Choroid plexus epithelial cell (primary cell): ENCODE results near the gene MRPL24.

ENCODE experiments used
- DNase-seq: peaks from one replicate; pipeline ENCODE4 v3.0.0-alpha.2; 2010; ENCODE audit warnings: low read depth
- H3K4me3 ChIP-seq: 2 replicates; pipeline ENCODE4 v1.5.1; 2011; ENCODE audit warnings: low read depth, mild to moderate bottlenecking, control low read depth, low read length, moderate library complexity
- CTCF ChIP-seq: conservative IDR thresholded peaks from 2 replicates; pipeline ENCODE4 v1.5.1; 2011; ENCODE audit warnings: low read depth, mild to moderate bottlenecking, control low read depth, inconsistent platforms, low read length, moderate library complexity

Gene MRPL24

GRCh38 chr1:156696755-156697154 is 44.1 kb downstream of the MRPL24 start:
- no peak overlapping the region for H3K4me3 ChIP-seq
- no peak for DNase-seq
- TF ChIP-seq CTCF: no peak

- DNase-seq: no peak
- no peak overlapping the region for H3K4me3 ChIP-seq
- no peak for TF ChIP-seq CTCF
These were observed 46.3 kb downstream of the MRPL24 start for GRCh38 chr1:156694690-156694962.

GRCh38 chr1:156693848-156694689 is 46.8 kb downstream of the MRPL24 start:
- TF ChIP-seq CTCF: no peak
- DNase-seq: no peak
- no peak overlapping the region for H3K4me3 ChIP-seq

- no peak overlapping the region for H3K4me3 ChIP-seq
- DNase-seq: no peak
- TF ChIP-seq CTCF: no peak
These were observed 47.7 kb downstream of the MRPL24 start for GRCh38 chr1:156692925-156693847.

- H3K4me3 ChIP-seq: no peak overlapping the region
- no peak for TF ChIP-seq CTCF
- no peak for DNase-seq
These were observed 48.4 kb downstream of the MRPL24 start for GRCh38 chr1:156692441-156692924.

- no peak overlapping the region for H3K4me3 ChIP-seq
- peak; percentile 47 for TF ChIP-seq CTCF
- DNase-seq: peak; percentile 28
These were observed 49.0 kb downstream of the MRPL24 start for GRCh38 chr1:156691665-156692440.
